Transverse colon (tissue), 3 donors: Measurements from ENCODE around the gene NFYA.

Experiments
- POLR2A ChIP-seq: fragments of 450-650 bp; IDR thresholded peaks from one replicate; pipeline ENCODE4 v1.6.1; 2016; ENCODE audit warnings: antibody characterized with exemption, mild to moderate bottlenecking, moderate library complexity
- POLR2AphosphoS5 ChIP-seq, 3 donors: sonication (generic); formaldehyde crosslinking; IDR thresholded peaks; one replicate each; pipeline ENCODE4 v1.6.1; 2016; ENCODE audit warnings: antibody characterized with exemption in 3 of 3

- TF ChIP-seq POLR2AphosphoS5 (IDR thresholded peaks at IDR 0.05) (no peak), POLR2A (no peak)
Measured at GRCh38 chr6:41085182-41085581, 12.4 kb downstream of the NFYA start.
